Ovary (tissue), 3 donors: ENCODE results near the gene FGF19.

Experiments
- CTCF ChIP-seq, 3 donors: fragments of 450-650 bp in 2 of 3; fragments of 200-600 bp in 1 of 3; IDR thresholded peaks; one replicate each; pipeline versions ENCODE4 v1.5.1 to v1.8.0; 2016 to 2022; ENCODE audit warnings: antibody characterized with exemption in 3 of 3, mild to moderate bottlenecking in 1 of 3
- EP300 ChIP-seq: sonication (generic); formaldehyde crosslinking; IDR thresholded peaks from one replicate; pipeline ENCODE4 v1.6.1; 2017; ENCODE audit warnings: antibody characterized with exemption
- donor health status: DM: no; HTN: no; CAD: no.

DNA sequence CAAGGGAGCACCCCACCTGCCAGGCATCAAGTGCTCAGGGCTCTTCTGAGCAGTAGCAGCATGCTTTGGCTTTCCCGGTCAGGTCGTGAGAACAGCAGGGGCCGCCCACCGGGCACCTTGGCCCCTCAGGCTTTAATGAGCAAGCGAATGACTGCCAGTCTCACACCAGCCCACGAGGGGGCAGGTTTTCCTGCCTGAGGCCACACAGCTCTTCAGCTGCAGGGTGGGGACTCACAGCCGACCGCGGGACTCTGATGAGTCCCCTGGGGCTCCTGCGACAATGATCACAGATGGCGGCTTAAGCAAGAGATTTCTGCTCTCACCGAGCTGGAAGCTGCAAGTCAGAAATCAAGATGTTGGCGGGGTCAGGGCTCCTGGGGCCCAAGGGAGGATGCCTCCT lies 14.3 kb upstream of the FGF19 start:
- TF ChIP-seq CTCF (IDR thresholded peaks at IDR 0.05) = no peak
- no peak for TF ChIP-seq EP300
